Measurements from ENCODE around the gene GIGYF2.

- no peak for TF ChIP-seq CREB1 (IDR thresholded peaks at IDR 0.05; ENCODE audit: low read depth)
- TF ChIP-seq YY1 (IDR thresholded peaks at IDR 0.05; ENCODE audit: low read depth) = no peak
- no peak for TF ChIP-seq EP300 (IDR thresholded peaks at IDR 0.05; ENCODE audit: borderline replicate concordance)
- TF ChIP-seq RAD21 (IDR thresholded peaks at IDR 0.05; ENCODE audit: low read depth) = no peak
These were observed 16.4 kb downstream of the GIGYF2 start for GRCh38 chr2:232713505-232713904.

Data from Ishikawa (cell line).